ENCODE measurements around the gene UTS2.

DNA sequence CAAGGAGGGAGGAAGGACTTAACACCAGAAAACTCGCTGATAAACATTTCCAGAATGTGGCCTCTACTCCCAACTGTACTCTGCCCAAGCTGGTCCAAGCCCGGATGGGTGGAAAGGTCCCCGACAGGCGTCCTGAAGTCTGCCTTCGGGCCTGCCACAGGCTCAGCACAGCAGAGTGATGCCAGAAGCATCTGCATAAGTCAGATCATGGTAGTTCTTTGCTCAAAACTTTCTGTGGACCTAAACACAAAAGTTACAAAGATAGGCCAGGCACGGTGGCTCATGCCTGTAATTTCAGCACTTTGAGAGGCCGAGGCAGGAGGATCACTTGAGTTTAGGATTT lies 790 bp upstream of the UTS2 start:
- no peak for TF ChIP-seq POLR2AphosphoS5 (IDR thresholded peaks at IDR 0.05; ENCODE audit: low read depth, low read length)
- TF ChIP-seq, protein P1, sequence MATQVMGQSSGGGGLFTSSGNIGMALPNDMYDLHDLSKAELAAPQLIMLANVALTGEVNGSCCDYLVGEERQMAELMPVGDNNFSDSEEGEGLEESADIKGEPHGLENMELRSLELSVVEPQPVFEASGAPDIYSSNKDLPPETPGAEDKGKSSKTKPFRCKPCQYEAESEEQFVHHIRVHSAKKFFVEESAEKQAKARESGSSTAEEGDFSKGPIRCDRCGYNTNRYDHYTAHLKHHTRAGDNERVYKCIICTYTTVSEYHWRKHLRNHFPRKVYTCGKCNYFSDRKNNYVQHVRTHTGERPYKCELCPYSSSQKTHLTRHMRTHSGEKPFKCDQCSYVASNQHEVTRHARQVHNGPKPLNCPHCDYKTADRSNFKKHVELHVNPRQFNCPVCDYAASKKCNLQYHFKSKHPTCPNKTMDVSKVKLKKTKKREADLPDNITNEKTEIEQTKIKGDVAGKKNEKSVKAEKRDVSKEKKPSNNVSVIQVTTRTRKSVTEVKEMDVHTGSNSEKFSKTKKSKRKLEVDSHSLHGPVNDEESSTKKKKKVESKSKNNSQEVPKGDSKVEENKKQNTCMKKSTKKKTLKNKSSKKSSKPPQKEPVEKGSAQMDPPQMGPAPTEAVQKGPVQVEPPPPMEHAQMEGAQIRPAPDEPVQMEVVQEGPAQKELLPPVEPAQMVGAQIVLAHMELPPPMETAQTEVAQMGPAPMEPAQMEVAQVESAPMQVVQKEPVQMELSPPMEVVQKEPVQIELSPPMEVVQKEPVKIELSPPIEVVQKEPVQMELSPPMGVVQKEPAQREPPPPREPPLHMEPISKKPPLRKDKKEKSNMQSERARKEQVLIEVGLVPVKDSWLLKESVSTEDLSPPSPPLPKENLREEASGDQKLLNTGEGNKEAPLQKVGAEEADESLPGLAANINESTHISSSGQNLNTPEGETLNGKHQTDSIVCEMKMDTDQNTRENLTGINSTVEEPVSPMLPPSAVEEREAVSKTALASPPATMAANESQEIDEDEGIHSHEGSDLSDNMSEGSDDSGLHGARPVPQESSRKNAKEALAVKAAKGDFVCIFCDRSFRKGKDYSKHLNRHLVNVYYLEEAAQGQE (IDR thresholded peaks at IDR 0.05; ENCODE audit: insufficient read depth in 1 of 2, low read depth in 2 of 2, low read length in 2 of 2): no peak
- no peak for TF ChIP-seq TAF1 (IDR thresholded peaks at IDR 0.05; ENCODE audit: borderline replicate concordance, insufficient read depth, low read length)

Measured in PFSK-1 (cell line).